ENCODE results near the gene ELOVL1. TPM values are rescaled to one million over a fixed set of nuclear protein-coding genes. Genes with fewer than 3 reads are reported as not detected.
A peak's percentile ranks its signal among the peaks of the same experiment; 100 is the strongest.

The ELOVL1 gene
- total and polyA plus RNA-seq, 2 of the 13 experiments (the other 11 are each of a cell fraction or from before 2014, with no cell fraction given) = 55.2 to 77.4 TPM

- TF ChIP-seq ZFP36L1 (CRISPR knock-in tag; IDR thresholded peaks at IDR 0.05) (no peak), ZNF614 (CRISPR knock-in tag; IDR thresholded peaks at IDR 0.05; ENCODE audit: borderline replicate concordance) (no peak), THRA (CRISPR knock-in tag; IDR thresholded peaks at IDR 0.05; ENCODE audit: borderline replicate concordance) (no peak), ZNF7 (CRISPR knock-in tag; IDR thresholded peaks at IDR 0.05) (no peak), ZNF296 (CRISPR knock-in tag; conservative IDR thresholded peaks at IDR 0.05) (0 out of 2 replicates have a peak, but pooled peaks have one; percentile 25), NR2F1 (CRISPR knock-in tag; IDR thresholded peaks at IDR 0.05) (no peak), SMAD9 (CRISPR knock-in tag; IDR thresholded peaks at IDR 0.05) (no peak), TARDBP (CRISPR knock-in tag; IDR thresholded peaks at IDR 0.05) (no peak), HCFC1 (IDR thresholded peaks at IDR 0.05; ENCODE audit: low read depth, low read length) (no peak), CBX5 (CRISPR knock-in tag; IDR thresholded peaks at IDR 0.05; ENCODE audit: borderline replicate concordance) (no peak), DPF2 (CRISPR knock-in tag; IDR thresholded peaks at IDR 0.05; ENCODE audit: borderline replicate concordance, low read depth) (no peak), CREB3 (CRISPR knock-in tag; IDR thresholded peaks at IDR 0.05) (no peak), ZNF546 (CRISPR knock-in tag; conservative IDR thresholded peaks at IDR 0.05) (no peak), RFX3 (CRISPR knock-in tag; IDR thresholded peaks at IDR 0.05) (no peak), ZSCAN20 (CRISPR knock-in tag; IDR thresholded peaks at IDR 0.05; ENCODE audit: borderline replicate concordance) (no peak), ARHGAP35 (CRISPR knock-in tag; IDR thresholded peaks at IDR 0.05; ENCODE audit: borderline replicate concordance) (no peak), HOXA3 (CRISPR knock-in tag; IDR thresholded peaks at IDR 0.05) (no peak)
- TF ChIP-seq, protein P1, sequence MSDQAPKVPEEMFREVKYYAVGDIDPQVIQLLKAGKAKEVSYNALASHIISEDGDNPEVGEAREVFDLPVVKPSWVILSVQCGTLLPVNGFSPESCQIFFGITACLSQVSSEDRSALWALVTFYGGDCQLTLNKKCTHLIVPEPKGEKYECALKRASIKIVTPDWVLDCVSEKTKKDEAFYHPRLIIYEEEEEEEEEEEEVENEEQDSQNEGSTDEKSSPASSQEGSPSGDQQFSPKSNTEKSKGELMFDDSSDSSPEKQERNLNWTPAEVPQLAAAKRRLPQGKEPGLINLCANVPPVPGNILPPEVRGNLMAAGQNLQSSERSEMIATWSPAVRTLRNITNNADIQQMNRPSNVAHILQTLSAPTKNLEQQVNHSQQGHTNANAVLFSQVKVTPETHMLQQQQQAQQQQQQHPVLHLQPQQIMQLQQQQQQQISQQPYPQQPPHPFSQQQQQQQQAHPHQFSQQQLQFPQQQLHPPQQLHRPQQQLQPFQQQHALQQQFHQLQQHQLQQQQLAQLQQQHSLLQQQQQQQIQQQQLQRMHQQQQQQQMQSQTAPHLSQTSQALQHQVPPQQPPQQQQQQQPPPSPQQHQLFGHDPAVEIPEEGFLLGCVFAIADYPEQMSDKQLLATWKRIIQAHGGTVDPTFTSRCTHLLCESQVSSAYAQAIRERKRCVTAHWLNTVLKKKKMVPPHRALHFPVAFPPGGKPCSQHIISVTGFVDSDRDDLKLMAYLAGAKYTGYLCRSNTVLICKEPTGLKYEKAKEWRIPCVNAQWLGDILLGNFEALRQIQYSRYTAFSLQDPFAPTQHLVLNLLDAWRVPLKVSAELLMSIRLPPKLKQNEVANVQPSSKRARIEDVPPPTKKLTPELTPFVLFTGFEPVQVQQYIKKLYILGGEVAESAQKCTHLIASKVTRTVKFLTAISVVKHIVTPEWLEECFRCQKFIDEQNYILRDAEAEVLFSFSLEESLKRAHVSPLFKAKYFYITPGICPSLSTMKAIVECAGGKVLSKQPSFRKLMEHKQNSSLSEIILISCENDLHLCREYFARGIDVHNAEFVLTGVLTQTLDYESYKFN (CRISPR knock-in tag; conservative IDR thresholded peaks at IDR 0.05) = no peak
- TF ChIP-seq, protein P2, sequence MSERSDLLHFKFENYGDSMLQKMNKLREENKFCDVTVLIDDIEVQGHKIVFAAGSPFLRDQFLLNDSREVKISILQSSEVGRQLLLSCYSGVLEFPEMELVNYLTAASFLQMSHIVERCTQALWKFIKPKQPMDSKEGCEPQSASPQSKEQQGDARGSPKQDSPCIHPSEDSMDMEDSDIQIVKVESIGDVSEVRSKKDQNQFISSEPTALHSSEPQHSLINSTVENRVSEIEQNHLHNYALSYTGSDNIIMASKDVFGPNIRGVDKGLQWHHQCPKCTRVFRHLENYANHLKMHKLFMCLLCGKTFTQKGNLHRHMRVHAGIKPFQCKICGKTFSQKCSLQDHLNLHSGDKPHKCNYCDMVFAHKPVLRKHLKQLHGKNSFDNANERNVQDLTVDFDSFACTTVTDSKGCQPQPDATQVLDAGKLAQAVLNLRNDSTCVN (CRISPR knock-in tag; IDR thresholded peaks at IDR 0.05; ENCODE audit: borderline replicate concordance) = no peak
- TF ChIP-seq, protein P3, sequence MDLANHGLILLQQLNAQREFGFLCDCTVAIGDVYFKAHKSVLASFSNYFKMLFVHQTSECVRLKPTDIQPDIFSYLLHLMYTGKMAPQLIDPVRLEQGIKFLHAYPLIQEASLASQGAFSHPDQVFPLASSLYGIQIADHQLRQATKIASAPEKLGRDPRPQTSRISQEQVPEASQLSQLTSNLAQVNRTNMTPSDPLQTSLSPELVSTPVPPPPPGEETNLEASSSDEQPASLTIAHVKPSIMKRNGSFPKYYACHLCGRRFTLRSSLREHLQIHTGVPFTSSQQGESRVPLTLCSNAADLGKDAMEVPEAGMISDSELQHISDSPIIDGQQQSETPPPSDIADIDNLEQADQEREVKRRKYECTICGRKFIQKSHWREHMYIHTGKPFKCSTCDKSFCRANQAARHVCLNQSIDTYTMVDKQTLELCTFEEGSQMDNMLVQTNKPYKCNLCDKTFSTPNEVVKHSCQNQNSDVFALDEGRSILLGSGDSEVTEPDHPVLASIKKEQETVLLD (CRISPR knock-in tag; IDR thresholded peaks at IDR 0.05; ENCODE audit: low read depth) = no peak
Observed at GRCh38 chr1:43367026-43367903, 546 bp downstream of the ELOVL1 start (continued).
